IMR-90 (cell line): ENCODE results near the gene GRIN2A. TPM values are rescaled to one million over a fixed set of nuclear protein-coding genes. Genes with fewer than 3 reads are reported as not detected.

Experiments used
- ATAC-seq: fragments of 200-7000 bp; cut with Tn5 transposase; 2 replicates; pipeline ENCODE4 v1.9.1; 2020; ENCODE audit warnings: low read depth, mild to moderate bottlenecking, moderate library complexity
- BruUV-seq: library from RNA; stranded (reverse); fragments of 400-500 nt; replicated peaks from 2 replicates; lab custom pipeline; 2021; lab: Mats Ljungman, UMichigan
- CTCF ChIA-PET: fragments of 300-600 bp; formaldehyde crosslinking; extraction: SDS; loops from one replicate; lab custom pipeline; 2021; ENCODE audit warnings: antibody characterized with exemption; lab: Yijun Ruan, JAX
- POLR2A ChIA-PET: fragments of 300-600 bp; sonication (Branson Sonifier 250); formaldehyde crosslinking; loops from one replicate; lab custom pipeline; 2022; ENCODE audit warnings: antibody characterized with exemption; ENCODE audit not compliant: unreplicated experiment; lab: Charles Lee
- DNase-seq: peaks from one replicate; pipeline ENCODE4 v3.0.0; 2013
- H2AFZ ChIP-seq: replicated peaks from 2 replicates; pipeline ENCODE3; 2013; ENCODE audit warnings: low read length, mild to moderate bottlenecking; ENCODE audit not compliant: poor library complexity
- H2AK5ac ChIP-seq: 2 replicates; pipeline ENCODE4 v1.6.1; 2013; ENCODE audit warnings: low read depth, low read length, inconsistent platforms
- H2AK9ac ChIP-seq: replicated peaks from 2 replicates; pipeline ENCODE3; 2013; ENCODE audit warnings: mild to moderate bottlenecking, low read depth, low read length, moderate library complexity; ENCODE audit not compliant: poor library complexity
- H2BK120ac ChIP-seq: 2 replicates; pipeline ENCODE4 v1.6.1; 2013; ENCODE audit warnings: low read depth, low read length, inconsistent platforms
- H2BK15ac ChIP-seq: 3 replicates; pipeline ENCODE4 v1.6.1; 2013; ENCODE audit warnings: low read depth, low read length, inconsistent platforms
- H2BK20ac ChIP-seq: 2 replicates; pipeline ENCODE4 v1.6.1; 2013; ENCODE audit warnings: low read depth, mild to moderate bottlenecking, inconsistent platforms, low read length, moderate library complexity
- H2BK5ac ChIP-seq: 2 replicates; pipeline ENCODE4 v1.6.1; 2013; ENCODE audit warnings: mild to moderate bottlenecking, low read depth, low read length, inconsistent platforms; ENCODE audit not compliant: poor library complexity, severe bottlenecking
- H3K14ac ChIP-seq: replicated peaks from 2 replicates; pipeline ENCODE4 v1.6.1; 2013; ENCODE audit warnings: low read depth, low read length, inconsistent platforms
- H3K18ac ChIP-seq: 2 replicates; pipeline ENCODE4 v1.6.1; 2013; ENCODE audit warnings: low read depth, low read length, control low read depth
- H3K23ac ChIP-seq: 2 replicates; pipeline ENCODE4 v1.6.1; 2013; ENCODE audit warnings: low read depth, low read length, inconsistent platforms
- H3K27ac ChIP-seq: 2 replicates; pipeline ENCODE4 v1.5.1; 2013; ENCODE audit warnings: mild to moderate bottlenecking, control low read depth, low read length; ENCODE audit not compliant: insufficient read depth
- H3K27me3 ChIP-seq: 2 replicates; pipeline ENCODE4 v1.6.1; 2013; ENCODE audit warnings: low read length; ENCODE audit not compliant: control insufficient read depth, insufficient read depth
- H3K36me3 ChIP-seq: 2 replicates; pipeline ENCODE4 v1.6.1; 2013; ENCODE audit warnings: low read length, mixed read lengths; ENCODE audit not compliant: control insufficient read depth, insufficient read depth
- H3K4ac ChIP-seq: 2 replicates; pipeline ENCODE4 v1.6.1; 2013; ENCODE audit warnings: low read depth, low read length, inconsistent platforms
- H3K4me1 ChIP-seq: 2 replicates; pipeline ENCODE4 v1.6.1; 2013; ENCODE audit warnings: low read length, mixed read lengths; ENCODE audit not compliant: control insufficient read depth, insufficient read depth
- H3K4me2 ChIP-seq: 2 replicates; pipeline ENCODE4 v1.6.1; 2013; ENCODE audit warnings: low read depth, mild to moderate bottlenecking, control low read depth, low read length, moderate library complexity
- H3K4me3 ChIP-seq: 2 replicates; pipeline ENCODE4 v1.5.1; 2013; ENCODE audit warnings: low read depth, mild to moderate bottlenecking, control low read depth, low read length, moderate library complexity; ENCODE audit not compliant: insufficient read depth
- H3K56ac ChIP-seq: 2 replicates; pipeline ENCODE4 v1.6.1; 2013; ENCODE audit warnings: low read length, inconsistent platforms; ENCODE audit not compliant: insufficient read depth; ENCODE audit errors: extremely low read depth
- H3K79me1 ChIP-seq, 2 experiments: 2 replicates each; pipeline ENCODE4 v1.6.1; 2013; ENCODE audit warnings: low read length in 2 of 2, inconsistent platforms in 1 of 2, low read depth in 1 of 2
- H3K9ac ChIP-seq: 2 replicates; pipeline ENCODE4 v1.6.1; 2013; ENCODE audit warnings: low read depth, low read length, control low read depth
- H3K9me1 ChIP-seq: 2 replicates; pipeline ENCODE4 v1.6.1; 2013; ENCODE audit warnings: low read length, inconsistent platforms; ENCODE audit not compliant: insufficient read depth
- H3K9me3 ChIP-seq: 2 replicates; pipeline ENCODE4 v1.6.1; 2013; ENCODE audit warnings: low read length; ENCODE audit not compliant: control insufficient read depth, insufficient read depth
- H4K20me1 ChIP-seq: 2 replicates; pipeline ENCODE4 v1.6.1; 2013; ENCODE audit warnings: low read length, inconsistent platforms; ENCODE audit not compliant: insufficient read depth
- H4K5ac ChIP-seq: 2 replicates; pipeline ENCODE4 v1.6.1; 2013; ENCODE audit warnings: mild to moderate bottlenecking, low read depth, low read length, control low read depth
- H4K8ac ChIP-seq, 2 experiments: 2 replicates each; pipeline ENCODE4 v1.6.1; 2013; ENCODE audit warnings: low read depth in 2 of 2, low read length in 2 of 2, control low read depth in 1 of 2, inconsistent platforms in 1 of 2
- H4K91ac ChIP-seq: 2 replicates; pipeline ENCODE4 v1.6.1; 2013; ENCODE audit warnings: low read depth, low read length, inconsistent platforms; ENCODE audit not compliant: insufficient read depth
- BHLHE40 ChIP-seq: fragments of 150-350 bp; IDR thresholded peaks from 2 replicates; pipeline ENCODE4 v1.6.1; 2016; ENCODE audit warnings: mild to moderate bottlenecking, low read depth, low read length
- CEBPB ChIP-seq: IDR thresholded peaks from 2 replicates; pipeline ENCODE4 v1.6.1; 2012; ENCODE audit warnings: low read depth, low read length, improper control_type of control experiment
- CHD1 ChIP-seq: IDR thresholded peaks from 2 replicates; pipeline ENCODE4 v1.6.1; 2012; ENCODE audit warnings: low read depth, low read length, improper control_type of control experiment
- CTCF ChIP-seq: conservative IDR thresholded peaks from 2 replicates; pipeline ENCODE4 v1.5.1; 2012; ENCODE audit warnings: mild to moderate bottlenecking, low read depth, low read length, improper control_type of control experiment
- ELK1 ChIP-seq: fragments of 150-350 bp; IDR thresholded peaks from 2 replicates; pipeline ENCODE4 v1.6.1; 2016; ENCODE audit warnings: low read depth, mild to moderate bottlenecking, low read length, moderate library complexity, borderline replicate concordance
- FOS ChIP-seq: fragments of 150-350 bp; IDR thresholded peaks from 2 replicates; pipeline ENCODE4 v1.6.1; 2016; ENCODE audit warnings: low read depth, low read length
- MAFK ChIP-seq: IDR thresholded peaks from 2 replicates; pipeline ENCODE4 v1.6.1; 2012; ENCODE audit warnings: low read depth, low read length, improper control_type of control experiment
- MAZ ChIP-seq: IDR thresholded peaks from 2 replicates; pipeline ENCODE4 v1.6.1; 2012; ENCODE audit warnings: low read depth, mild to moderate bottlenecking, low read length, improper control_type of control experiment, moderate library complexity, borderline replicate concordance
- MXI1 ChIP-seq: IDR thresholded peaks from 2 replicates; pipeline ENCODE4 v1.6.1; 2012; ENCODE audit warnings: low read depth, mild to moderate bottlenecking, low read length, moderate library complexity, borderline replicate concordance
- NFE2L2 ChIP-seq: fragments of 150-350 bp; IDR thresholded peaks from 2 replicates; pipeline ENCODE4 v1.6.1; 2016; ENCODE audit warnings: low read depth, mild to moderate bottlenecking, low read length
- POLR2A ChIP-seq: IDR thresholded peaks from 2 replicates; pipeline ENCODE4 v1.6.1; 2012; ENCODE audit warnings: mild to moderate bottlenecking, low read depth, low read length
- RAD21 ChIP-seq: IDR thresholded peaks from 2 replicates; pipeline ENCODE4 v1.6.1; 2012; ENCODE audit warnings: low read length, improper control_type of control experiment
- RCOR1 ChIP-seq: IDR thresholded peaks from 2 replicates; pipeline ENCODE4 v1.6.1; 2012; ENCODE audit warnings: mild to moderate bottlenecking, low read length, improper control_type of control experiment; ENCODE audit not compliant: insufficient replicate concordance
- RFX5 ChIP-seq: IDR thresholded peaks from 2 replicates; pipeline ENCODE4 v1.8.0; 2012; ENCODE audit warnings: low read depth, mild to moderate bottlenecking, low read length, moderate library complexity
- SMC3 ChIP-seq: fragments of 150-350 bp; IDR thresholded peaks from 2 replicates; pipeline ENCODE4 v1.6.1; 2016; ENCODE audit warnings: low read depth, mild to moderate bottlenecking, antibody characterized with exemption, low read length, moderate library complexity
- WGBS, 2 experiments: methylation state at CpG; one replicate each; pipeline versions ENCODE4 v1.1.5 to v1.1.7; 2013; ENCODE audit warnings: missing lambda C conversion rate in 2 of 2; ENCODE audit not compliant: insufficient read length in 1 of 2; ENCODE audit errors: extremely low coverage in 2 of 2; 5-methylcytosine and 5-hydroxymethylcytosine counted together
- dilution Hi-C: fragments of 300-500 bp; cut with HindIII; formaldehyde crosslinking; loops from one replicate; pipeline ENCODE4 v1.14.3; 2018; ENCODE audit warnings: low sequenced_read_pairs; ENCODE audit not compliant: unreplicated experiment
- in situ Hi-C: fragments of 300-500 bp; cut with MboI; formaldehyde crosslinking; loops from 3 replicates; pipeline ENCODE4 v1.14.3; 2019; ENCODE audit warnings: low sequenced_read_pairs, inconsistent platforms, mixed read lengths
- intact Hi-C: fragments of 100-400 bp; cut with micrococcal nuclease; formaldehyde crosslinking; loops from 2 replicates; pipeline ENCODE4 v1.10.0; 2022
- polyA plus RNA-seq, 3 experiments: library from polyadenylated mRNA; depleted of rRNA; stranded (reverse); fragments of >200 nt; gene quantifications; 2 replicates each; pipeline ENCODE4 v1.2.3, GENCODE V29; 2012; ENCODE audit warnings: low replicate concordance in 1 of 3
- total RNA-seq: library from RNA; depleted of rRNA; stranded (reverse); fragments of >200 nt; gene quantifications from 2 replicates; pipeline ENCODE4 v1.2.3, GENCODE V29; 2012
- TF ChIP-seq, protein P1 (sequence below): fragments of 150-350 bp; IDR thresholded peaks from 2 replicates; pipeline ENCODE4 v1.6.1; 2017; ENCODE audit warnings: mild to moderate bottlenecking, antibody characterized with exemption, low read length, low read depth

GRIN2A gene
- total and polyA plus RNA-seq, 2 of the 4 experiments (the other 2 are of a cell fraction) = under 0.01 TPM; not detected in 1

DNA sequence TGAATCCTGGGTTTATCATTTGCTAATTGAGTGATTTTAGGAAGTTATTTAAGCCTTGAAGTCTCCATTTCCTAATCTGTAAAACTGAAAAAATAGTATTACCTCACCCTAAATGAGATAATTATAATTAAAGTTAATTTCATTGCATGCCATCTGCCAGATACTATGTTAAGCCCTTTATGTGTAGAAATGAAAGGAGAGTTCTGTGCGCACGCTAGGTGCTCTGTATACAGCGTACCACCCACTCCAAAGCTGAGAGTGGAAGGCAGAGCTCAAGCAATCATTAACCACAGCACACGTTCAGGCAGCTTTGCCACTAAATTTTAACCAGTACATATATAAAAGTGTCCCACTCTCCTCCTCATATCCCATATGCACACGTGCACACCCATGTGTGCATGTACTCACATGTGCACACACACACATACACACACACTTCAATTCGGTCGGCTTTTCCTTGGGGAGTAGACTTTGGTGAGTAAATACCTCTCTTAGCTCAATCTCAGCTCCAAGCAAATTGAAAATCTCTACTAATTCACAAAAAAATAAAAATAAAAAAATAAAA is 204.8 kb downstream of the GRIN2A start:
- BruUV-seq = no TSS peak
- Histone ChIP-seq H4K91ac (no peak overlapping the region), H4K20me1 (no peaks in the 10 kb centered on the region), H4K8ac (no peak overlapping the region), H2BK20ac (no peak overlapping the region), H3K79me1 (no peaks in the 10 kb centered on the region), H2BK15ac (no peak overlapping the region), H3K23ac (no peak overlapping the region), H2BK5ac (no peak overlapping the region), H3K56ac (no peak overlapping the region), H3K9me1 (no peaks in the 10 kb centered on the region), H2BK120ac (no peak overlapping the region), H2AK5ac (no peak overlapping the region), H4K5ac (no peak overlapping the region), H2AFZ (no peak overlapping the region), H3K4ac (no peak overlapping the region), H3K18ac (no peak overlapping the region), H3K9me3 (peaks cover 10% of the 10 kb centered on the region), H3K4me2 (no peak overlapping the region), H3K9ac (no peak overlapping the region), H3K27me3 (no peaks in the 10 kb centered on the region), H3K4me3 (no peak overlapping the region), H3K36me3 (no peaks in the 10 kb centered on the region), H2AK9ac (no peak overlapping the region), H3K27ac (no peak overlapping the region), H3K4me1 (no peaks in the 10 kb centered on the region), H3K14ac (no peak overlapping the region)
- intact Hi-C loops = no loop called here
- TF ChIP-seq SMC3 (no peak), RCOR1 (no peak), POLR2A (no peak), CEBPB (no peak), NFE2L2 (no peak), RAD21 (no peak), ELK1 (no peak), CTCF (no peak), MAFK (no peak), CHD1 (no peak), FOS (no peak), MAZ (no peak), BHLHE40 (no peak), MXI1 (no peak), RFX5 (no peak)
- TF ChIP-seq, protein P1, sequence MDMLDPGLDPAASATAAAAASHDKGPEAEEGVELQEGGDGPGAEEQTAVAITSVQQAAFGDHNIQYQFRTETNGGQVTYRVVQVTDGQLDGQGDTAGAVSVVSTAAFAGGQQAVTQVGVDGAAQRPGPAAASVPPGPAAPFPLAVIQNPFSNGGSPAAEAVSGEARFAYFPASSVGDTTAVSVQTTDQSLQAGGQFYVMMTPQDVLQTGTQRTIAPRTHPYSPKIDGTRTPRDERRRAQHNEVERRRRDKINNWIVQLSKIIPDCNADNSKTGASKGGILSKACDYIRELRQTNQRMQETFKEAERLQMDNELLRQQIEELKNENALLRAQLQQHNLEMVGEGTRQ = no peak
- dilution Hi-C loops = no loop called here
- in situ Hi-C loops = no loop called here
- ChIA-PET CTCF (no interaction called here), POLR2A (no interaction called here)
- no CpG with 5 or more reads among the region's 7 CpGs for WGBS, 2 experiments
- DNase-seq (no peak), ATAC-seq (no peak)
